Adrenal gland (tissue), 12 donors: ENCODE results near the gene GPR31. TPM values are rescaled to one million over a fixed set of nuclear protein-coding genes. Genes with fewer than 3 reads are reported as not detected.
"Not testable (repeated sequence)": the region's sequence is repeated elsewhere in the genome, so short reads cannot be mapped to it uniquely, and the experiment has no call there.

ENCODE experiments used
- DNase-seq, 7 donors: peaks; one replicate each; pipeline ENCODE4 v3.0.0-alpha.2; 2019 to 2020
- H3K27ac ChIP-seq, 5 donors: fragments of 200-600 bp; sonication (generic) in 4 of 5; 1 replicate in 3 of 5; 2 replicates in 2 of 5; pipeline versions ENCODE4 v1.5.1 to v1.8.0; 2016 to 2020; ENCODE audit warnings: mild to moderate bottlenecking in 1 of 5
- H3K27me3 ChIP-seq: fragments of 200-600 bp; 2 replicates; pipeline ENCODE4 v1.8.0; 2021
- H3K36me3 ChIP-seq, 2 donors: fragments of 200-600 bp; replicated peaks in 1 of 2; 1 replicate in 1 of 2; 2 replicates in 1 of 2; pipeline versions ENCODE4 v1.5.1 to v1.8.0; 2018 to 2022
- H3K4me1 ChIP-seq, 2 donors: fragments of 200-600 bp; replicated peaks in 1 of 2; 1 replicate in 1 of 2; 2 replicates in 1 of 2; pipeline versions ENCODE4 v1.5.1 to v1.8.0; 2018 to 2021
- H3K4me3 ChIP-seq, 4 donors: fragments of 200-600 bp; sonication (generic) in 3 of 4; one replicate each; pipeline ENCODE4 v1.5.1; 2016 to 2018
- H3K9me3 ChIP-seq, 3 donors: fragments of 200-600 bp; sonication (generic) in 1 of 3; replicated peaks in 1 of 3; 1 replicate in 2 of 3; 2 replicates in 1 of 3; pipeline versions ENCODE4 v1.5.1 to v1.8.0; 2016 to 2021
- POLR2A ChIP-seq, 2 donors: fragments of 450-650 bp; IDR thresholded peaks; one replicate each; pipeline ENCODE4 v1.6.1; 2017; ENCODE audit warnings: antibody characterized with exemption in 2 of 2, mild to moderate bottlenecking in 2 of 2, moderate library complexity in 1 of 2
- WGBS, 4 donors: extraction: QIAGEN DNeasy Blood & Tissue Kit in 2 of 4; methylation state at CpG; one replicate each; pipeline versions ENCODE4 v1.1.5 to v1.1.7; 2013 to 2017; 5-methylcytosine and 5-hydroxymethylcytosine counted together
- intact Hi-C, 2 donors: fragments of 100-400 bp; cut with DNase I; formaldehyde crosslinking; loops; one replicate each; pipeline versions ENCODE4 v1.14.1 to v1.15.0; 2022 to 2023
- polyA plus RNA-seq, 3 donors: library from polyadenylated mRNA; stranded (reverse); fragments of 200-250 nt in 2 of 3; fragments of 350-450 nt in 1 of 3; fragmentation: Illumina TruSeq in 1 of 3; extraction: RNeasy Lipid Tissue Mini Kit (QIAGEN cat#74804) in 1 of 3; gene quantifications; one replicate each; pipeline ENCODE4 v1.2.3, GENCODE V29; 2013 to 2014
- total RNA-seq, 9 donors: library from RNA; depleted of rRNA in 4 of 9; stranded (reverse); fragments of >200 nt in 4 of 9; fragments of 120-200 nt in 1 of 9; fragmentation: NEBNext Ultra II Directional in 1 of 9; extraction: Animal tissue kit (Norgen Biotek cat#: 25700) in 1 of 9; gene quantifications; one replicate each; pipeline versions ENCODE4 v1.1.0 to v1.2.4, GENCODE V29; 2013 to 2023
- TF ChIP-seq, protein P1 (sequence below), 6 experiments: fragments of 450-650 bp in 4 of 6; fragments of 200-600 bp in 2 of 6; sonication (generic) in 1 of 6; IDR thresholded peaks; 1 replicate in 5 of 6; 2 replicates in 1 of 6; pipeline versions ENCODE4 v1.5.1 to v1.8.0; 2016 to 2021; ENCODE audit warnings: antibody characterized with exemption in 6 of 6, mild to moderate bottlenecking in 2 of 6, moderate library complexity in 1 of 6
- donor health status: healthy with polysubstance abuse.
- donor health status: Bipolar disorder and iron deficiency.
- donor health status: DM: yes; HTN: yes; CAD: no.
- donor health status: DM: no; HTN: no; CAD: no.
- donor health status: DM: no; HTN: no; CAD: no.
- donor health status: DM: yes; HTN: yes; CAD: no.

Gene GPR31
- total and polyA plus RNA-seq, 12 donors, result not detected

DNA sequence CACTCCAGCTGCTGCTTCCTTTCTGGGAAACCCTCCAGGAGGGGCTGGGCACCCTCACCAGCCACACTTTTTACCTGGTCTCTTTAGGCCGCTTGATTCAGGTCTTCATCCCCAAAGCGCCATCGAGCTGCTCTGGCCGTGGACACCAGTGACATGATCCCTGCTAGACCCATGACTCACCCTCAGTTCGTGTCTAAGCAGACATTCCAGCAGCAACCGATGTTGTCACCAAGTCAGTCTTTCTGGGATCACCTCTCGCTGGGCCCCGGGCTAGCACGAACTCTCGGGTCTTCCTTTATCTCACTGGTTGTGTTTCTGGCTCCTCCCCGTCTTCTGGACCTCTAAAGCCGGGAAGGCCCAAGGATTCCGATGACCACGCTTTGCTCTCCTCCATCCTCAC, 43.0 kb upstream of the GPR31 start:
- no peak overlapping the region for H3K4me3 ChIP-seq
- no peaks in the 10 kb centered on the region for H3K36me3 ChIP-seq
- 90 to 93% (median 91%) methylated on average over 14 of the region's 14 CpGs for WGBS, 4 donors

DNA sequence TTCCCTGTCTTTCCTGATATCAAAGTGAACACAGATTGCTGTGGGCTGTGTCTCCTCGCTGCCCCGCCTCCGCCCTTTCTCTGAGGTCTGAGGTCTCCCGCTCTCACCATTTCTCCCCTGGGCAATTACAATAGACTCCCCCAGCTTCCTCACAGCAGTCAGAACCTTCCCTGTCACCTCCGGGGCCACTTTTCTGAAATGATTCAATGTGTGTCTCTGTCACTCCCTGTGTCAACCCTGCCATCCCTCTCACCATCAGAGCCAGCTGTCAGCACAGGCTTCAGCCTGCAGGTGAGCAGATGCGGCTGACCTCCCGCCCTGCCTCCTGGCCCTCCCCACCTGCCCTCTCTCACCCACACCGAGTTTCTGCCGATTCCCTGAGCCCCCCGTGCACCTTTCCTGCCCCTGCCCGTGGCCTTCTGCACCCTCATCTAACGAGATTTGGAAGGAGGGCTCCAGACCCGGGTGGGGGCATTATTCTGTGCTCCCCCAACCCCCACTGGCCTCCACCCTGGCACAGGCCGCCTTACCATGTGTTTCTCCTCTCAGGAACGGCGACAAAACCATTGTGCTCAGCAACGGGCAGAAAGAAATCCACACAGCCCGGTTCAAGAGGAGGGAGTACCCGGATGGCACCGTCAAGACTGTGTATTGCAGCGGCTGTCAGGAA, 38.3 kb upstream of the GPR31 start:
- 46 to 67% (median 59%) methylated on average over 4 to 10 of the region's 21 CpGs for WGBS, 4 donors
- intact Hi-C loops, H3K4me3 ChIP-seq, H3K36me3 ChIP-seq, H3K27ac ChIP-seq, DNase-seq, H3K4me1 ChIP-seq, H3K9me3 ChIP-seq, H3K27me3 ChIP-seq: not testable (repeated sequence)

More for the DNA sequence above, 43.0 kb upstream of the GPR31 start:
- intact Hi-C loops, result no loop called here
- no peak for DNase-seq
- Histone ChIP-seq H3K27me3 (no peaks in the 10 kb centered on the region), H3K4me1 (no peaks in the 10 kb centered on the region), H3K27ac (no peak overlapping the region), H3K9me3 (no peaks in the 10 kb centered on the region)
- TF ChIP-seq POLR2A (IDR thresholded peaks at IDR 0.05), result no peak
- TF ChIP-seq, protein P1, sequence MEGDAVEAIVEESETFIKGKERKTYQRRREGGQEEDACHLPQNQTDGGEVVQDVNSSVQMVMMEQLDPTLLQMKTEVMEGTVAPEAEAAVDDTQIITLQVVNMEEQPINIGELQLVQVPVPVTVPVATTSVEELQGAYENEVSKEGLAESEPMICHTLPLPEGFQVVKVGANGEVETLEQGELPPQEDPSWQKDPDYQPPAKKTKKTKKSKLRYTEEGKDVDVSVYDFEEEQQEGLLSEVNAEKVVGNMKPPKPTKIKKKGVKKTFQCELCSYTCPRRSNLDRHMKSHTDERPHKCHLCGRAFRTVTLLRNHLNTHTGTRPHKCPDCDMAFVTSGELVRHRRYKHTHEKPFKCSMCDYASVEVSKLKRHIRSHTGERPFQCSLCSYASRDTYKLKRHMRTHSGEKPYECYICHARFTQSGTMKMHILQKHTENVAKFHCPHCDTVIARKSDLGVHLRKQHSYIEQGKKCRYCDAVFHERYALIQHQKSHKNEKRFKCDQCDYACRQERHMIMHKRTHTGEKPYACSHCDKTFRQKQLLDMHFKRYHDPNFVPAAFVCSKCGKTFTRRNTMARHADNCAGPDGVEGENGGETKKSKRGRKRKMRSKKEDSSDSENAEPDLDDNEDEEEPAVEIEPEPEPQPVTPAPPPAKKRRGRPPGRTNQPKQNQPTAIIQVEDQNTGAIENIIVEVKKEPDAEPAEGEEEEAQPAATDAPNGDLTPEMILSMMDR (IDR thresholded peaks at IDR 0.05), result no peak

DNA sequence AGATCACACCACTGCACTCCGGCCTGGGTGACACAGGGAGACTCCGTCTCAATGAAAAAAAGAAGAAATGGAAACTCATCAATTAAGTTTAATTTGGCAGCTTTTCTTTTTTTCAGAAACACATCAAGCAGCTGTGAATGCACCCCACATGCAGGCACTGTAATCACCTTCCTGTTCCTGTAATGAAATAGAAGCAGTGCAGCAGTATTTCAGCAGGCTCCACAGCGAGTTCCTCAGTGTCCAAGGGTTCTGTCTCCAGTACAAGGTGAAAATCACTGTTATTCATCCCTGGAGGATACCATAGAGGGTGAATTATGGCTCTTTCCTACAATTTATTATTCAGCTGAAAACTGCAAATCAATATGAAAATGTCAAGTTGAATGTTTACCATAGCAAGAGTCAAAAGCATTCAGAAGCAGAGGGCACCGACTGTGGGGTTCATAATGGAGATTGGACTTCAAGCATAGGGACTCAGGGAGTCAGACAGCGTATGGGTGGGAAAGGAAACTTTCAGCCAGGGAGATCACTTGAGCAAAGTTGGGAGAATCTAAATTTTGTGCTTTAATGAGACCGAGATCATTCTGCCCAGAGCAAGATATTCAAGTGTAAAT, 35.8 kb upstream of the GPR31 start:
- H3K9me3 ChIP-seq, DNase-seq, H3K27ac ChIP-seq, H3K4me1 ChIP-seq, H3K4me3 ChIP-seq, intact Hi-C loops, H3K36me3 ChIP-seq, H3K27me3 ChIP-seq: not testable (repeated sequence)
- 63 to 77% (median 72%) methylated on average over 5 to 6 of the region's 6 CpGs for WGBS, 4 donors

DNA sequence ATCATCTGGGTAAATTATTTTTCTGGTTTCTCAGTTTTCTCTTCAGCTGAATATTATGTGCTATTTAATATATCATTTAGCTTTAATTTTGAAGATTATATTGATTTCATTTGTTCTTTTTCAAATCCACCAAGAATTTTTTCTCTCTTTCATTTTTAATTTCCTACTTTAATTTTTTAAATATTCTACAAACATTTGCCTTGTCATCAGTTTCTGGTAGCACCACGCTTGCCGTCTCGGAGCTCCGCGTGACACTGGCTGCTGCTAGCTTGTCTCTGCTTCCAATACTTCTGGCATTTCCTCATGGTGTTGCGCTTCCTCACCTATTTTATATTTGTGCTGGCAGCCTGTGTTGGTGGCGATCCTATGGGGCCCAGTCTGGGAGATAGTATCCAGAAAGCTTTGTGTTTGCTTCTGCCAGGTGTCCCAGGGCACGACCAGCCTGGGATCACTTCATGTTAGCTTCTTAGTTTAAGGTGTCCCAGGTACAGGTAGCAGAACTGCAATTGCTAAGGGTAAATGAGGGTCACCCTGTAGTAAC, 33.3 kb upstream of the GPR31 start:
- DNase-seq, H3K4me3 ChIP-seq, H3K27ac ChIP-seq, H3K27me3 ChIP-seq, H3K9me3 ChIP-seq, H3K36me3 ChIP-seq, H3K4me1 ChIP-seq, intact Hi-C loops: not testable (repeated sequence)
- 91 to 95% (median 92%) methylated on average over 8 of the region's 8 CpGs for WGBS, 4 donors

DNA sequence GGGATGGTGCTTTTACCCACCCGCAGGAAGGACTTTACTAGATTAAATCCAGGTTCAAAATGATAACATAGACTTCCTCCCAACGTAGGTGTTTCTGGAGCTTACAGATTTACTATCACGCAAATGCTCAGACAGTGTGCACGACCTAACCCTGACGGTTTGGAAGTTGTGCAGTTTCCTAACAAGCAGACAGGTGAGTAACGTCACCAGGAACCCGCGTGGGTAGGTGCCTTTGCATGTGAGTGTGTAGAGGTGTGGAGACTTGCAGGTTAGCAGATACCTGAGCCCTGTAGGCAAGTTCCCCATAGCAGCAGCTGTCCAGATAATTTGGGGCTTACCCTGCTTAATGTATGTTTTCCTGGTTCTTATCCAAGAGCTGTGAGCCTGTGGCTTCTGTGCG, 29.5 kb upstream of the GPR31 start:
- not testable (repeated sequence) for DNase-seq, H3K27ac ChIP-seq, H3K27me3 ChIP-seq, H3K4me1 ChIP-seq, H3K4me3 ChIP-seq, H3K9me3 ChIP-seq, H3K36me3 ChIP-seq
- 71 to 88% (median 73%) methylated on average over 7 to 9 of the region's 9 CpGs for WGBS, 4 donors
- intact Hi-C loops, result loop anchor here in 1 of 2 donors (5.0 kb wide), 1 partner anchor 180 kb away; no protein-coding TSS in a partner anchor

DNA sequence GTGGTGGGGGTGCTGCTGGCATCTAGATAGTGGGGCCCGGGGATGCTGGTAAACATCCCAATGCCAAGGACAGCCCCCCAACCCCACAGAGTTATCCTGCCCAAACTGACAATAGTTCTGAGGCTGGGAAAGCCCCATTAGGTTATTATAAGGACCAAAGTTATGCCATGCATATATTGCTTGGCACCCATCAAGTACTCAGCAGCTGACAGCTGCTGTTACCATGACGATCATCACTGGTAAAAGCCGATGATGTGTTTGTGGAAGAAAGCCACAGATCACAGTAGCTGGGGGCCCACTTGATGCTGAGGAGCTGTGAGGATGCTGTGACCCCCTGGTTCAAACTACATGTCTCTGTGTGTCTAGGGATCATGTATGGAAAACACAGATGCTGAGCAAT, 27.3 kb upstream of the GPR31 start:
- intact Hi-C loops, result loop anchor here in 1 of 2 donors (5.0 kb wide), 1 partner anchor 182 kb away; no protein-coding TSS in a partner anchor
- 54 to 88% (median 60%) methylated on average over 1 to 3 of the region's 3 CpGs; no CpG with 5 or more reads in 1 of the 4 donors for WGBS, 4 donors
- H3K27me3 ChIP-seq, DNase-seq, H3K27ac ChIP-seq, H3K9me3 ChIP-seq, H3K36me3 ChIP-seq, H3K4me3 ChIP-seq, H3K4me1 ChIP-seq: not testable (repeated sequence)
